ENCODE measurements around the gene NHLRC3.

DNA sequence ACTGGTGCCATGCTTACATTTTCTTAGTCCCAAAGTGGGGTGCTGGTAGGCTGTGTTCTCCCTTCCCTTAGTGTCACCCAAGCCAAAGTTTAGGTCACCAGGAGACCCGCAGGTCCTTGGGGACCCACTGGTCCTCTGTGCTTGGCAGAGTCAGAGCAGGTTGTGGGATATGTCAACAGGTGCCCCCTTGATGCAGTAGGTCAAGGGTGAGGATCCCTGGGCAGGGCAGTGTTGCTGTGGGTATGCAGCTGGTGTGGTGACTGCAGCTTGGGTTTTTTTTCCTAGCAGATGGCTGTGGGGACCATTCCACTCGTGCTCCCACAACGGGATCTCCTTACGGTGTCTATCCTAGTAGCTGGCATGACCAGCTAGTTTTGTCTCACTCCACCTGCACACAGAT, 23.7 kb downstream of the NHLRC3 start:
- TF ChIP-seq FOS (IDR thresholded peaks at IDR 0.05; ENCODE audit: borderline replicate concordance, insufficient read depth, low read length): no peak
- TF ChIP-seq, protein P1, sequence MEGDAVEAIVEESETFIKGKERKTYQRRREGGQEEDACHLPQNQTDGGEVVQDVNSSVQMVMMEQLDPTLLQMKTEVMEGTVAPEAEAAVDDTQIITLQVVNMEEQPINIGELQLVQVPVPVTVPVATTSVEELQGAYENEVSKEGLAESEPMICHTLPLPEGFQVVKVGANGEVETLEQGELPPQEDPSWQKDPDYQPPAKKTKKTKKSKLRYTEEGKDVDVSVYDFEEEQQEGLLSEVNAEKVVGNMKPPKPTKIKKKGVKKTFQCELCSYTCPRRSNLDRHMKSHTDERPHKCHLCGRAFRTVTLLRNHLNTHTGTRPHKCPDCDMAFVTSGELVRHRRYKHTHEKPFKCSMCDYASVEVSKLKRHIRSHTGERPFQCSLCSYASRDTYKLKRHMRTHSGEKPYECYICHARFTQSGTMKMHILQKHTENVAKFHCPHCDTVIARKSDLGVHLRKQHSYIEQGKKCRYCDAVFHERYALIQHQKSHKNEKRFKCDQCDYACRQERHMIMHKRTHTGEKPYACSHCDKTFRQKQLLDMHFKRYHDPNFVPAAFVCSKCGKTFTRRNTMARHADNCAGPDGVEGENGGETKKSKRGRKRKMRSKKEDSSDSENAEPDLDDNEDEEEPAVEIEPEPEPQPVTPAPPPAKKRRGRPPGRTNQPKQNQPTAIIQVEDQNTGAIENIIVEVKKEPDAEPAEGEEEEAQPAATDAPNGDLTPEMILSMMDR (IDR thresholded peaks at IDR 0.05; ENCODE audit: extremely low read depth in 1 of 2, insufficient read depth in 1 of 2, low read depth in 1 of 2, low read length in 2 of 2): no peak
- TF ChIP-seq JUN (IDR thresholded peaks at IDR 0.05; ENCODE audit: borderline replicate concordance, insufficient read depth, insufficient read length, low read depth): no peak
- no peak for TF ChIP-seq POLR2A (IDR thresholded peaks at IDR 0.05; ENCODE audit: low read depth, low read length)
- no peak for TF ChIP-seq POLR2AphosphoS5 (IDR thresholded peaks at IDR 0.05; ENCODE audit: insufficient read depth, low read depth, low read length)
- TF ChIP-seq, protein P2, sequence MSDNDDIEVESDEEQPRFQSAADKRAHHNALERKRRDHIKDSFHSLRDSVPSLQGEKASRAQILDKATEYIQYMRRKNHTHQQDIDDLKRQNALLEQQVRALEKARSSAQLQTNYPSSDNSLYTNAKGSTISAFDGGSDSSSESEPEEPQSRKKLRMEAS (IDR thresholded peaks at IDR 0.05; ENCODE audit: insufficient read depth, insufficient read length): no peak
- TF ChIP-seq EZH2 (IDR thresholded peaks at IDR 0.05; ENCODE audit: borderline replicate concordance, low read depth, low read length, severe bottlenecking): no peak
